ENCODE results near the gene RIC8B.

RIC8B gene

DNA sequence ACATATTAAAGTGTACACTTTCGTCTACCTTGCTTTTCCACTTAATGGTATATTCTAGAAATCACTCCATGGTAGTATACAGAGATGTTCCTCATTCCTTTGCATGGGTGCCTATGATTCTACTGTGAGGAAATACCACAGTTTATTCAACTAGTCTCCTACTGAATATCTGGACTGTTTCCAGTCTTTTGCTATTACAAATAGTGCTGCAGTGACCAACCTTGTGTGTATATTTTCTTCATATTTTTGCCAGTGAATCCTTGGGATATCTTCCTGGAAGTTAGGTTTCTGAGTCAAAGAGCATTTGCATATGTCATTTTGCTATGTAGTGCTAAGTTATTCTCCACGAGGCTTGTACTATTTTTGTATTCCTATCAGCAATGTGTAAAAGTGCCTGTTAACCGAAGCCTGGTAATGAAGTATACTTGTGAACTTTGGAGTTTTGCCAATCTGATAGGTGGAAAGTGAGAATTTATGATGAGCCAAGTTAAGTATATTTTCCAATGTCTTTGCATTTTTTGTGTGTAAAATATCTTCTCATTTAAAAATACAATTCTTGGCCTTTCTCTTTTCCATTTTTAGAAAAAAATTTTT lies 149.9 kb downstream of the RIC8B start:
- no peak for TF ChIP-seq CTCF (IDR thresholded peaks at IDR 0.05; ENCODE audit: borderline replicate concordance, control extremely low read depth, extremely low read depth, insufficient read depth, missing control alignments)
- in situ Hi-C loops (cut with MboI; ENCODE audit: low sequenced_read_pairs, unreplicated experiment): no loop called here
- DNase-seq (ENCODE audit: low spot score): no peak

DNA sequence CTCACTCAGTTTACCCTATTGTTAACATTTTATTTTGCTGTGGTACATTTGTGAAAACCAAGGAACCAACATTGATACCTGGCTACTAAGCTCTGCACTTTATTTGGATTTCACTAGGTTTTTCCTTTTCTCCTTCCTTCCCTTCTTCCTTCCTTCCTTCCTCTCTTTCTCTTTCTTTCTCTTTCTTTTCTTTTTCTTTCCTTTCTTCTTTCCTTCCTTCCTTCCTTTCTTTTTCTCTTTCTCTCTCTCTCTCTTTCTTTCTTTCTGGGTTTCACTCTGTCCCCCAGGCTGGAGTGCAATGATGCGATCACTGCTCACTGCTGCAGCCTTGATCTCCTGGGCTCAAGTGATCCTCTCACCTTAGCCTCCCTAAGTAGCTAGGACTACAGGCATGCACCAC lies 152.2 kb downstream of the RIC8B start:
- no peak for DNase-seq (ENCODE audit: low spot score)
- no peak for TF ChIP-seq CTCF (IDR thresholded peaks at IDR 0.05; ENCODE audit: borderline replicate concordance, control extremely low read depth, extremely low read depth, insufficient read depth, missing control alignments)
- in situ Hi-C loops (cut with MboI; ENCODE audit: low sequenced_read_pairs, unreplicated experiment): no loop called here

GRCh38 chr12:106934277-106934676 lies 159.8 kb downstream of the RIC8B start:
- in situ Hi-C loops (cut with MboI; ENCODE audit: low sequenced_read_pairs, unreplicated experiment): no loop called here
- TF ChIP-seq CTCF (IDR thresholded peaks at IDR 0.05; ENCODE audit: borderline replicate concordance, control extremely low read depth, extremely low read depth, insufficient read depth, missing control alignments): no peak
- DNase-seq (ENCODE audit: low spot score): no peak
